Esophagus squamous epithelium (tissue), 4 donors: Measurements from ENCODE around the gene HERC3.

ENCODE experiments used
- CTCF ChIP-seq, 6 experiments: fragments of 450-650 bp in 4 of 6; fragments of 200-600 bp in 2 of 6; sonication (generic) in 2 of 6; IDR thresholded peaks; one replicate each; pipeline ENCODE4 v1.5.1; 2016 to 2019; ENCODE audit warnings: antibody characterized with exemption in 6 of 6, mild to moderate bottlenecking in 4 of 6, moderate library complexity in 4 of 6
- POLR2A ChIP-seq, 4 donors: fragments of 450-650 bp; IDR thresholded peaks; one replicate each; pipeline ENCODE4 v1.6.1; 2017; ENCODE audit warnings: antibody characterized with exemption in 4 of 4, mild to moderate bottlenecking in 4 of 4, moderate library complexity in 3 of 4

GRCh38 chr4:88628746-88629145 is 36.5 kb downstream of the HERC3 start:
- TF ChIP-seq CTCF (IDR thresholded peaks at IDR 0.05) (no peak), POLR2A (IDR thresholded peaks at IDR 0.05) (no peak)
